GM13976 (cell line): ENCODE results near the gene CLC.
"Not testable (repeated sequence)": the region's sequence is repeated elsewhere in the genome, so short reads cannot be mapped to it uniquely, and the experiment has no call there.

ENCODE experiments used
- DNase-seq: peaks from one replicate; pipeline ENCODE4 v3.0.0; 2012; ENCODE audit warnings: low spot score
- in situ Hi-C: fragments of 300-500 bp; cut with MboI; formaldehyde crosslinking; loops from one replicate; pipeline ENCODE4 v1.12.0; 2022; ENCODE audit warnings: low sequenced_read_pairs, mixed read lengths, inconsistent platforms; ENCODE audit not compliant: unreplicated experiment
- TF ChIP-seq, protein P1 (sequence below): IDR thresholded peaks from 2 replicates; pipeline ENCODE4 v1.5.1; 2012; ENCODE audit warnings: borderline replicate concordance, mild to moderate bottlenecking; ENCODE audit not compliant: insufficient read depth; ENCODE audit errors: extremely low read depth, missing control alignments, control extremely low read depth

The CLC gene

DNA sequence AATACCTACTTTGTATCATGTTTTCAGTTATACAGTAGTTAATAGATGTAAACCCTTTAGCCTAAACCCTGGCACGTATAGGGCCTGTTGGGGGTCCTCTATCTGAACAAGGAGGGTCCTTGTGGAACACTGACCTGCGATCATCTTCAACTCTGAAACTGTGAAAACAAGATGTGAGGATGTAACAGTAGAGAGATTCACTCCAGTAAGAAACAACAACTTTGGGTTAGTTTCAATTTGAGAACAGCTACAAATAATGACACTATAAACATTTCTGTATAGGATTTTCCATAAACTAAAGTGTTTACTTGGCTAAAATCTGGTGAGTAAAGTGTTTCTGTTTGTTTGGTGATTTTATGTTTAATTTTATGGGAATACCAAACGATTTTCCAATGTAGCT, 2.1 kb downstream of the CLC start:
- in situ Hi-C loops: no loop called here
- no peak for DNase-seq
- TF ChIP-seq, protein P1, sequence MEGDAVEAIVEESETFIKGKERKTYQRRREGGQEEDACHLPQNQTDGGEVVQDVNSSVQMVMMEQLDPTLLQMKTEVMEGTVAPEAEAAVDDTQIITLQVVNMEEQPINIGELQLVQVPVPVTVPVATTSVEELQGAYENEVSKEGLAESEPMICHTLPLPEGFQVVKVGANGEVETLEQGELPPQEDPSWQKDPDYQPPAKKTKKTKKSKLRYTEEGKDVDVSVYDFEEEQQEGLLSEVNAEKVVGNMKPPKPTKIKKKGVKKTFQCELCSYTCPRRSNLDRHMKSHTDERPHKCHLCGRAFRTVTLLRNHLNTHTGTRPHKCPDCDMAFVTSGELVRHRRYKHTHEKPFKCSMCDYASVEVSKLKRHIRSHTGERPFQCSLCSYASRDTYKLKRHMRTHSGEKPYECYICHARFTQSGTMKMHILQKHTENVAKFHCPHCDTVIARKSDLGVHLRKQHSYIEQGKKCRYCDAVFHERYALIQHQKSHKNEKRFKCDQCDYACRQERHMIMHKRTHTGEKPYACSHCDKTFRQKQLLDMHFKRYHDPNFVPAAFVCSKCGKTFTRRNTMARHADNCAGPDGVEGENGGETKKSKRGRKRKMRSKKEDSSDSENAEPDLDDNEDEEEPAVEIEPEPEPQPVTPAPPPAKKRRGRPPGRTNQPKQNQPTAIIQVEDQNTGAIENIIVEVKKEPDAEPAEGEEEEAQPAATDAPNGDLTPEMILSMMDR: no peak

DNA sequence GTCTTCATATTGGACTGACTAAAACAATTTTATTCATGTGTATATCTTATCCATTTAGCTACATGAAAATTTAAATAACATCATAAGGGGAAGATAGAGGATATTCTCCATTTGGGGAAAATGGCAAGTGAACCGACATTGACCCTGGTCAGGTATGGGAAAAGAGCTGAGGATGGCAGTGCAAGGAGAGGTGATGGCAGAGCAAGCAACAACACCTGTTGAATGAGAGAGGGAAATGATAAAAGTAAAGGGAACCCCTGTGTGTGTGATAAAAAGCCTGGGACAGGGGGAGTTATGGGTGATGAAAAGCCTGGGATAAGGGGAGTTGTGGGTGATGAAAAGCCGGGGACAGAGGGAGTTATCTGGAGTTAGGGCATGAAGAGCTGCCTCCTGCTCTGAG, 4.0 kb downstream of the CLC start:
- in situ Hi-C loops: no loop called here
- no peak for DNase-seq
- TF ChIP-seq, protein P1: no peak

DNA sequence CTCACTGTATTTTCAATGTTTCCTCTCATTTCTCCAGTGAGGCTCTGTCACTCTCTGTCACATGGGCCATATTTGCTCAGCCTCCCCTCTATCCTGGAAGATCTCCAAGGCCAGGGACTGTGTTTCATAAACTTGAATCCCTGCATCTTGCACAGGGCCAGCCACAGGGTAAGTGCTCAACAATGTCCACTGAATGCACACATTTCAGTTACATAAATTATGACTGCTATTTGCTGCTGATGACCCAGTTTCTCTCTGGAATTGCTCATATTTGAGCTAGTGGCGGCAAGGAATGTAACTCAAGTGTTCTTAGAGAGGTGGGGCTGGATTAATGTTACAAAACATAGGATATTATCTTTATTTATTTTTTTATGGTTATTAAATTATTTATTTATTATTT, 6.1 kb downstream of the CLC start:
- TF ChIP-seq, protein P1: no peak
- in situ Hi-C loops: no loop called here
- no peak for DNase-seq

DNA sequence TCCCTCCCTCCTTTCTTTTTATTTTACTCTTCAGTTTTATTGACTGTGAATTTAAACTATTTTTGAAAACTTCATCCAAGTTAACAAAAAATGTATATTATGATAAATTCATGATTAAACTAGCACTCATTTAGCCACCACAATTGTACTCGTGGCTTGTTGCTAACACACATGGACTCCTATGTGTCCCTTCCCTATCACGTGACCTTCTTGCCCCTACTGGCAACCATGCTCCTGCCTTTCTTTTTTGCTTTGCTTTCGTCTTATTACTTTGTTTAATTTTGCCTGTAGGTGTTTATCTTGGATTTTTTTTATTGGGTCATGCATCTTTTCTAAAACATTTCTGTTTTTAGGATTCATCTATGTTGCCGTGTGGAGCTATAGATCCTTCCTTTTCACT, 8.2 kb downstream of the CLC start:
- DNase-seq: no peak
- in situ Hi-C loops: no loop called here
- TF ChIP-seq, protein P1: no peak

DNA sequence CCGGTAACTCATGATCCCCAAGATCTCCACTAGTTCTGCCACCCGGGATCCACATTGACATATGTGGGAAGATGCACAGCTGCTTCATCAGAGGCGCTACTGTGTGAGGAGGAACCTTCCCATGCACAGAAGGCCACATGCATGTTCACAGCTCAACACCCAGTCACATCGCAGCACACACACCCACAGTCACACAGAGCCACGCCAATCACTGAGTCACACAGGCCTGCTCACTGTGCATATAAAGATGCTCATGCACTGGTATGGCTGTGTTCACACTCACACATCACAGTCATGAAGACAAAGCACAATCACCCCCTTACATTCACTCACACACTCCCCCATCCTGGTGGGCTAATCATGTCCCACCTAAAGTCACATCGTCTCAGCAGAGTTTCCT, 9.8 kb downstream of the CLC start:
- TF ChIP-seq, protein P1: no peak
- in situ Hi-C loops: no loop called here
- no peak for DNase-seq

DNA sequence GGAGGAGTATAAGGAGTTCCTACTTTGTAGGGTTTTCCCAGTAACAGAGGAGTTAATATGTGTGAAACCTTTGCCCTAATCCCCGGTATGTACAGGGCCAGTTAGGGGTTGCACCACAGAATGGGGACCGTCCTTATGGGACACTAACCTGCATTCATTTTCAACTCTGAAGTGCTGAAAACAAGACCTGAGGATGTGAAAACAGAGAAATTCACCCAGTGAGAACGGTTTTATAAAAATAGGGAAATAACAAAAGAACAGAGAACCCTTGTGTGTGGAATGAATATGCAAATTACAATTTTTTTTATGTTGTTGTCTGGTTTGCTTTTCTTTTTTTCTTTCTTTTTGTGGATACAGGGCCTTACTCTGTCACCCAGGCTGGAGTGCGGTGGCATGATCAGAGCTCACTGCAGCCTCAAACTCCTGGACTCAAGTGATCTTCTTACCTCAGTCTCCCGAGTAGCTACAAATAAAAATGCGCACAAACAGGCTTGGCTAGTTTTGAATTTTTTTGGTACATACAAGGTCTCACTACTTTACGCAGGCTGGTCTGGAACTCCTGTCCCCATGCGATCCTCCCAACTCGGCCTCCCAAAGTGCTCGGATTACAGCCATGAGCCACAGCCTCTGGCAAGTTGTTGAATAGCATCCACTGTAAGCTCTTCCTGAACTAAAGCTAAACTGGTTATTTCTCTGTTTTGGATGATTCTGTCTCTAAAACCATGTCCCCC, 10.6 kb downstream of the CLC start:
- DNase-seq: no peak
- TF ChIP-seq, protein P1: no peak
- in situ Hi-C loops: no loop called here

DNA sequence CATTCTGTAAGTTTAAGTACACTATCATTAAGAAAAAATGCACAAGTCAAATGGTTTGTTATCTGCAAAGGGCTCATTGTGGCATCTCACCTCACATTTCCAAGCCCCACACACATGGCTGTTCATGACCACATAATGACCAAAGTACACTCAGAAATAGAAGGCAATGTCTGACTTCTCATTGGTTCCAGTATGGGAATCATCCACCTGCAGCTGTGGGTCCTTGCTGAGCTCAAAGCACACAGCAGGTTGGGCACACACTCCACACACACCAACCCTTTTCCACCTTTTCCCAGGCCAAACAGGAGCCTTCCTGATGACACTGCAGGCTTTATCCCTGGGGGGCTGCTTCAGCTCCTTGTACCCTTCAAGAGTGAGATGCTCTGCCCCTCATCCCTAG, 11.8 kb downstream of the CLC start:
- no peak for DNase-seq
- TF ChIP-seq, protein P1: no peak
- in situ Hi-C loops: no loop called here

DNA sequence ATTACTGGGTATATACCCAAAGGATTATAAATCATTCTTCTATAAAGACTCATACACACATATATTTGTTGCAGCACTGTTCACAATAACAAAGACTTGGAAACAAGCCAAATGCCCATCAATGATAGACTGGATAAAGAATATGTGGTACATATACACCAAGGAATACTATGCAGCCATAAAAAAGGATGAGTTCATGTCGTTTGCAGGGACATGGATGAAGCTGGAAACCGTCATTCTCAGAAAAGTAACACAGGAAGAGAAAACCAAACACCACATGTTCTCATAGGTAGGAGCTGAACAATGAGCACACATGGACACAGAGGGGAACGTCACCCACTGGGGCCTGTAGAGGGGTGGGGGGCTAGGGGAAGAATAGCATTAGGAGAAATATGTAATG, 17.7 kb downstream of the CLC start:
- in situ Hi-C loops, DNase-seq: not testable (repeated sequence)
